VCaP (cell line): ENCODE data around the gene ARHGEF37.

Experiments
- H3K27ac ChIP-seq: fragments of 450-650 bp; 2 replicates; pipeline ENCODE4 v1.5.1; 2017
- CTCF ChIP-seq: fragments of 450-650 bp; conservative IDR thresholded peaks from 2 replicates; pipeline ENCODE4 v1.5.1; 2017; ENCODE audit warnings: mild to moderate bottlenecking, moderate library complexity

The ARHGEF37 gene

GRCh38 chr5:149545327-149545726, 36.0 kb upstream of the ARHGEF37 start:
- H3K27ac ChIP-seq: peak overlapping the region; percentile 98
- TF ChIP-seq CTCF: no peak

GRCh38 chr5:149546974-149547373, 34.3 kb upstream of the ARHGEF37 start:
- TF ChIP-seq CTCF: no peak
- peak overlapping the region; percentile 98 for H3K27ac ChIP-seq

- TF ChIP-seq CTCF: no peak
- peak overlapping the region; percentile 98 for H3K27ac ChIP-seq
Measured at GRCh38 chr5:149549461-149550267, 31.6 kb upstream of the ARHGEF37 start.

- peak overlapping the region; percentile 98 for H3K27ac ChIP-seq
- TF ChIP-seq CTCF: no peak
Measured at GRCh38 chr5:149550268-149550583, 31.1 kb upstream of the ARHGEF37 start.

GRCh38 chr5:149550594-149551226, 30.6 kb upstream of the ARHGEF37 start:
- no peak for TF ChIP-seq CTCF
- peak overlapping the region; percentile 98 for H3K27ac ChIP-seq

GRCh38 chr5:149551227-149552037, 29.9 kb upstream of the ARHGEF37 start, which contains the start of gene CSNK1A1:
TSS of gene CSNK1A1 (minus strand) at chr5:149551439. CDS start at chr5:149550964, 475 bp downstream.
- TF ChIP-seq CTCF: peak; percentile 82
- H3K27ac ChIP-seq: peak within 1 kb of the TSS; percentile 98

GRCh38 chr5:149552038-149552494, 29.2 kb upstream of the ARHGEF37 start:
- peak overlapping the region; percentile 98 for H3K27ac ChIP-seq
- peak; percentile 40 for TF ChIP-seq CTCF
